H9 (cell line): Measurements from ENCODE around the gene EXOC3L4. TPM values are rescaled to one million over a fixed set of nuclear protein-coding genes. Genes with fewer than 3 reads are reported as not detected.

Experiments
- DNase-seq: peaks from one replicate; pipeline ENCODE4 v3.0.0-alpha.2; 2017
- H2AFZ ChIP-seq: one replicate; pipeline ENCODE4 v1.6.1; 2013; ENCODE audit warnings: mild to moderate bottlenecking, low read length, control low read depth, moderate library complexity
- H2AK5ac ChIP-seq: 2 replicates; pipeline ENCODE4 v1.6.1; 2013; ENCODE audit warnings: low read length, control low read depth, mixed read lengths; ENCODE audit not compliant: insufficient read length
- H2BK120ac ChIP-seq: one replicate; pipeline ENCODE4 v1.6.1; 2013; ENCODE audit warnings: low read depth, mild to moderate bottlenecking, low read length, control low read depth, inconsistent platforms; ENCODE audit not compliant: poor library complexity, severe bottlenecking
- H2BK12ac ChIP-seq: 2 replicates; pipeline ENCODE4 v1.6.1; 2013; ENCODE audit warnings: low read length, control low read depth, mixed read lengths, low read depth; ENCODE audit not compliant: insufficient read length
- H2BK15ac ChIP-seq: 2 replicates; pipeline ENCODE4 v1.6.1; 2013; ENCODE audit warnings: low read depth, low read length, control low read depth
- H2BK20ac ChIP-seq: one replicate; pipeline ENCODE4 v1.6.1; 2013; ENCODE audit warnings: low read depth, mild to moderate bottlenecking, low read length, control low read depth, inconsistent platforms; ENCODE audit not compliant: poor library complexity, severe bottlenecking
- H2BK5ac ChIP-seq: 2 replicates; pipeline ENCODE4 v1.6.1; 2013; ENCODE audit warnings: low read length, control low read depth, mixed read lengths; ENCODE audit not compliant: insufficient read length
- H3K14ac ChIP-seq: 2 replicates; pipeline ENCODE4 v1.6.1; 2013; ENCODE audit warnings: low read length, control low read depth; ENCODE audit not compliant: insufficient read depth
- H3K18ac ChIP-seq: 2 replicates; pipeline ENCODE4 v1.6.1; 2013; ENCODE audit warnings: low read depth, mild to moderate bottlenecking, mixed read lengths, low read length, control low read depth; ENCODE audit not compliant: insufficient read length
- H3K23ac ChIP-seq: 2 replicates; pipeline ENCODE4 v1.6.1; 2013; ENCODE audit warnings: low read length, control low read depth, mixed read lengths, low read depth; ENCODE audit not compliant: insufficient read length
- H3K23me2 ChIP-seq: 2 replicates; pipeline ENCODE4 v1.6.1; 2013; ENCODE audit warnings: low read depth, mild to moderate bottlenecking, mixed read lengths, low read length, control low read depth; ENCODE audit not compliant: insufficient read length, poor library complexity, severe bottlenecking
- H3K27ac ChIP-seq: 2 replicates; pipeline ENCODE4 v1.5.1; 2013; ENCODE audit warnings: low read length, control low read depth, mixed read lengths, low read depth; ENCODE audit not compliant: insufficient read length
- H3K27me3 ChIP-seq: 2 replicates; pipeline ENCODE4 v1.6.1; 2013; ENCODE audit warnings: low read length, control low read depth, inconsistent platforms; ENCODE audit not compliant: insufficient read depth
- H3K4ac ChIP-seq: 2 replicates; pipeline ENCODE4 v1.6.1; 2013; ENCODE audit warnings: low read depth, mild to moderate bottlenecking, control low read depth, inconsistent platforms, low read length, moderate library complexity
- H3K4me1 ChIP-seq: 2 replicates; pipeline ENCODE4 v1.6.1; 2013; ENCODE audit warnings: low read length, control low read depth, inconsistent platforms; ENCODE audit not compliant: insufficient read depth
- H3K4me2 ChIP-seq: 2 replicates; pipeline ENCODE4 v1.6.1; 2013; ENCODE audit warnings: low read length, control low read depth, mixed read lengths; ENCODE audit not compliant: insufficient read length, insufficient read depth
- H3K56ac ChIP-seq: 2 replicates; pipeline ENCODE4 v1.6.1; 2013; ENCODE audit warnings: low read depth, mild to moderate bottlenecking, mixed read lengths, low read length, control low read depth; ENCODE audit not compliant: insufficient read length
- H3K79me1 ChIP-seq: 2 replicates; pipeline ENCODE4 v1.6.1; 2013; ENCODE audit warnings: low read depth, mild to moderate bottlenecking, moderate library complexity, low read length, control low read depth, inconsistent platforms; ENCODE audit not compliant: insufficient read depth, poor library complexity, severe bottlenecking
- H3K79me2 ChIP-seq: 2 replicates; pipeline ENCODE4 v1.6.1; 2013; ENCODE audit warnings: low read length, control low read depth, inconsistent platforms; ENCODE audit not compliant: insufficient read depth
- H3K9ac ChIP-seq: 2 replicates; pipeline ENCODE4 v1.6.1; 2013; ENCODE audit warnings: low read length, control low read depth, mixed read lengths; ENCODE audit not compliant: insufficient read length; ENCODE audit errors: extremely low read depth
- H3K9me3 ChIP-seq: one replicate; pipeline ENCODE4 v1.6.1; 2013; ENCODE audit warnings: low read depth, low read length, inconsistent platforms; ENCODE audit not compliant: control insufficient read depth
- H3T11ph ChIP-seq: one replicate; pipeline ENCODE4 v1.6.1; 2013; ENCODE audit warnings: mild to moderate bottlenecking, low read length, control low read depth, inconsistent platforms
- H4K20me1 ChIP-seq: one replicate; pipeline ENCODE4 v1.6.1; 2013; ENCODE audit not compliant: control insufficient read depth, insufficient read length, insufficient read depth
- H4K5ac ChIP-seq: 2 replicates; pipeline ENCODE4 v1.6.1; 2013; ENCODE audit warnings: low read depth, mild to moderate bottlenecking, mixed read lengths, low read length, control low read depth; ENCODE audit not compliant: insufficient read length
- H4K8ac ChIP-seq: replicated peaks from 2 replicates; pipeline ENCODE4 v1.6.1; 2013; ENCODE audit warnings: low read length, control low read depth, mixed read lengths, low read depth; ENCODE audit not compliant: insufficient read length
- H4K91ac ChIP-seq: 2 replicates; pipeline ENCODE4 v1.6.1; 2013; ENCODE audit warnings: low read depth, mild to moderate bottlenecking, moderate library complexity, mixed read lengths, low read length, control low read depth; ENCODE audit not compliant: insufficient read length
- H3K27ac Mint-ChIP-seq, 3 experiments: 2 replicates in 2 of 3; 3 replicates in 1 of 3; pipeline ENCODE4 v1.8.0; 2020 to 2021; ENCODE audit warnings: mixed read lengths in 3 of 3, mild to moderate bottlenecking in 1 of 3, moderate library complexity in 1 of 3
- H3K27me3 Mint-ChIP-seq: 2 replicates; pipeline ENCODE4 v1.8.0; 2021; ENCODE audit warnings: low read depth, mild to moderate bottlenecking, moderate library complexity, mixed read lengths
- H3K36me3 Mint-ChIP-seq, 3 experiments: 2 replicates in 2 of 3; 3 replicates in 1 of 3; pipeline ENCODE4 v1.8.0; 2020 to 2021; ENCODE audit warnings: low read depth in 3 of 3, mixed read lengths in 3 of 3; ENCODE audit not compliant: insufficient read depth in 1 of 3
- H3K4me1 Mint-ChIP-seq, 2 experiments: 2 replicates each; pipeline ENCODE4 v1.8.0; 2020; ENCODE audit warnings: mixed read lengths in 2 of 2
- H3K4me3 Mint-ChIP-seq, 2 experiments: 2 replicates in 1 of 2; 3 replicates in 1 of 2; pipeline ENCODE4 v1.8.0; 2020 to 2021; ENCODE audit warnings: mild to moderate bottlenecking in 2 of 2, mixed read lengths in 2 of 2, moderate library complexity in 1 of 2
- H3K9me3 Mint-ChIP-seq, 2 experiments: 2 replicates in 1 of 2; 3 replicates in 1 of 2; pipeline ENCODE4 v1.8.0; 2020; ENCODE audit warnings: mild to moderate bottlenecking in 2 of 2, mixed read lengths in 2 of 2, moderate library complexity in 1 of 2
- WGBS: extraction: QIAGEN DNeasy Blood & Tissue Kit; methylation state at CpG from one replicate; pipeline ENCODE4 v1.1.7; 2013; ENCODE audit warnings: missing lambda C conversion rate, low lambda C conversion rate, mixed read lengths; ENCODE audit not compliant: insufficient read length; ENCODE audit errors: extremely low coverage; 5-methylcytosine and 5-hydroxymethylcytosine counted together
- total RNA-seq: library from RNA; stranded (reverse); gene quantifications from 2 replicates; pipeline ENCODE4 v1.2.1, GENCODE V29; 2021
- TF ChIP-seq, protein P1 (sequence below): fragments of 200-600 bp; sonication (generic); conservative IDR thresholded peaks from 3 replicates; pipeline ENCODE4 v1.8.0; 2021; ENCODE audit warnings: antibody characterized with exemption, mild to moderate bottlenecking

EXOC3L4 gene
- total RNA-seq, 1 experiment from 2014 or later = 0.42 TPM

DNA sequence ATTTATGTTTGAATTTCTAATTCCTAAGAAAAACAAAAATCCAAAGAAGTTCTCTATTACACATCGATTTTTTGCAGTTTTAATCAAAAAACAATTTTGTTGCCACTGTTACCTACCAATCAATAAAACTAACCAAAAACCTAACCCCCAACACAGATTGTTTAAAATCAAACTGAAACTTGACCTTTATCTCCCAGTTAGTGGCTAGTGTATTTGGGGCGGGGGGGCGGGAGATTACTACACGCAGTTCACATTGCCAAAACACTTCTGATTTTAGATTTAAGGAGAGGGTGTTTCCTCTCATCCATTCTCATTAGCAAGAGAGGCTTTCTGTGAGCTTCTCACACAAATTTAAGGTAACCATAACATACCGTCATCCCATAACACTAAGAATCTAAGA lies 43.6 kb upstream of the EXOC3L4 start:
- H3K9me3 Mint-ChIP-seq = no peaks in the 10 kb centered on the region
- H3K27ac Mint-ChIP-seq = no peak overlapping the region

More for the DNA sequence above, 43.6 kb upstream of the EXOC3L4 start:
- Histone ChIP-seq H3K9me3 (no peaks in the 10 kb centered on the region), H3K9ac (no peak overlapping the region), H3K79me2 (peaks cover 31% of the 10 kb centered on the region; the same call in 1 of the 2 replicates), H4K8ac (no peak overlapping the region), H3K18ac (no peak overlapping the region), H3K4me1 (no peaks in the 10 kb centered on the region; the same call in 1 of the 2 replicates), H3K56ac (no peak overlapping the region), H3K27ac (no peak overlapping the region), H3K4ac (no peak overlapping the region), H2BK5ac (no peak overlapping the region), H3T11ph (no peak overlapping the region), H3K23ac (no peak overlapping the region), H2AK5ac (no peak overlapping the region), H2BK20ac (no peak overlapping the region), H2BK120ac (no peak overlapping the region), H3K23me2 (no peaks in the 10 kb centered on the region), H2BK12ac (no peak overlapping the region), H2BK15ac (no peak overlapping the region), H3K14ac (no peak overlapping the region), H2AFZ (no peak overlapping the region), H3K27me3 (no peaks in the 10 kb centered on the region), H4K20me1 (no peaks in the 10 kb centered on the region), H3K4me2 (no peak overlapping the region), H4K91ac (no peak overlapping the region), H4K5ac (no peak overlapping the region), H3K79me1 (peaks cover 14% of the 10 kb centered on the region)
- DNase-seq = no peak
- Mint-ChIP-seq H3K4me3 (no peak overlapping the region), H3K4me1 (peaks cover 14 to 23% of the 10 kb centered on the region in 2 experiments), H3K27me3 (no peaks in the 10 kb centered on the region), H3K36me3 (peaks cover 0 to 13% (median 0%) of the 10 kb centered on the region in 3 experiments; a peak in 5 of 7 replicates)
- TF ChIP-seq, protein P1, sequence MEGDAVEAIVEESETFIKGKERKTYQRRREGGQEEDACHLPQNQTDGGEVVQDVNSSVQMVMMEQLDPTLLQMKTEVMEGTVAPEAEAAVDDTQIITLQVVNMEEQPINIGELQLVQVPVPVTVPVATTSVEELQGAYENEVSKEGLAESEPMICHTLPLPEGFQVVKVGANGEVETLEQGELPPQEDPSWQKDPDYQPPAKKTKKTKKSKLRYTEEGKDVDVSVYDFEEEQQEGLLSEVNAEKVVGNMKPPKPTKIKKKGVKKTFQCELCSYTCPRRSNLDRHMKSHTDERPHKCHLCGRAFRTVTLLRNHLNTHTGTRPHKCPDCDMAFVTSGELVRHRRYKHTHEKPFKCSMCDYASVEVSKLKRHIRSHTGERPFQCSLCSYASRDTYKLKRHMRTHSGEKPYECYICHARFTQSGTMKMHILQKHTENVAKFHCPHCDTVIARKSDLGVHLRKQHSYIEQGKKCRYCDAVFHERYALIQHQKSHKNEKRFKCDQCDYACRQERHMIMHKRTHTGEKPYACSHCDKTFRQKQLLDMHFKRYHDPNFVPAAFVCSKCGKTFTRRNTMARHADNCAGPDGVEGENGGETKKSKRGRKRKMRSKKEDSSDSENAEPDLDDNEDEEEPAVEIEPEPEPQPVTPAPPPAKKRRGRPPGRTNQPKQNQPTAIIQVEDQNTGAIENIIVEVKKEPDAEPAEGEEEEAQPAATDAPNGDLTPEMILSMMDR = no peak
- no CpG with 5 or more reads among the region's 5 CpGs for WGBS
